Renal pelvis (tissue), 4 donors: ENCODE data around the gene TOM1L2. TPM values are rescaled to one million over a fixed set of nuclear protein-coding genes. Genes with fewer than 3 reads are reported as not detected.
"Not testable (repeated sequence)": the region's sequence is repeated elsewhere in the genome, so short reads cannot be mapped to it uniquely, and the experiment has no call there.

Experiments
- DNase-seq: peaks from one replicate; pipeline ENCODE4 v3.0.0-alpha.2; 2013
- polyA plus RNA-seq, 3 donors: library from polyadenylated mRNA; unstranded; fragments of 120-200 nt; gene quantifications; one replicate each; pipeline ENCODE4 v1.2.1, GENCODE V29; 2013; ENCODE audit not compliant: insufficient read length in 3 of 3

Gene TOM1L2
- polyA plus RNA-seq, 3 donors, result 36.1 to 59.5 (median 52.6) TPM

GRCh38 chr17:17926036-17926435, 46.2 kb downstream of the TOM1L2 start:
- DNase-seq, result no peak

DNA sequence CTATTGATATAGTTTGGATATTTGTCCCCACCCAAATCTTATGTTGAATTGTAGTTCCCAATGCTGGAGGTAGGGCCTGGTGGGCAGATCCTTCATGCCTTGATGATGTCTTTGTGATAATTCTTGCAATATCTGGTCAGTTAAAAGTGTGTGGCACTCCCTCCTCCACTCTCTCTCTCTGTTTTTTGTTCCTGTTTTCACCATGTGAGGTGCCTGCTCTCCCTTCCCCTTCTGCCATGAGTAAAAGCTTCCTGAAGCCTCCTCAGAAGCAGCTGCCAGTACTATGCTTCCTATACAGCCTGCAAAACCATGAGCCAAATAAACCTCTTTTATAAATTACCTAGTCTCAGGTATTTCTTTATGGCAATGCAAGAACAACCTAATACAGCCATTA, 47.3 kb downstream of the TOM1L2 start:
- no peak for DNase-seq

- no peak for DNase-seq
Observed at GRCh38 chr17:17924131-17924856, 47.9 kb downstream of the TOM1L2 start.

- no peak for DNase-seq
Observed at GRCh38 chr17:17922070-17922614, 50.1 kb downstream of the TOM1L2 start.

DNA sequence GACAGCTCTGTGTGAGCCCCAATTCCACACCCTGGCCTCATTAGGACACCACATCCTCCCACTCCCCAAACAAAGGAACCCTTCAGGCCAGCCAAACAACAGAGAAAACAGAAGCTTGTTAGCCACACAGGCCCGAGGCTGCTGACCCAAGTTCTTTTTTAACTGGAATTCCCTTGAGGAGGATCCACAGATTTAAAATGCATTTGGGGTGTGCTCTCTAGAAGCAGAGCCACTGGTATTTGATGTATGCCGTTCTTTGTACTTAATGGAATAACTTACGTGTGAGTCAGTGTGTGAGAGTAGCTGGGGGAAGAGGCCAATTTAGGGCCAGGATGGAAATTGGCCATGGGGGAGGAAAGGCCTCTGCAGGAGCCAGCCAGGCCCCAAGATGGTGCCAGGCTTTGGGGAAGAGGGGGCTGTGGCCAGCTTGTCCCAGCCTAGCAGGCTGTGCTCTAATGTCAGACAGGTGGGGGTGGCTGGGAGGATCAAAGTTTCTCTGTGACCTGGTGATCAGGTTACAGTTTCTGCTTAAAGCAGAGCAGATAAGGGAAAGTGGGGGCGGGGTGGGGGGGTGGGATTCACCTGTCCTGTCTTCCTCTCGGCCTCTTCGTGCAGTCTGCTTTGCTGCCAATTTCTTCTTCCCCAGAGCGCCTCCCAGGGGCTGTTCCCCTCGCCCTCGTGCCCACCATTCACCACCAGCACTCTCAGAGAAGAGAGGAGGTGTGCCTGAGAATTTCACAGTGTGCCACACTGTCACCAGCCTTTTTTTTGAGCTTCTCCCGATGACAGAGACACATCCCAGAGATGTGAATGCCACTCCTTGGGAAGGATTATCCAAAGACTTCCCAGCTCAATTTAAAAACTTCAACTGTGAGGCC, 50.8 kb downstream of the TOM1L2 start:
- DNase-seq, result no peak

DNA sequence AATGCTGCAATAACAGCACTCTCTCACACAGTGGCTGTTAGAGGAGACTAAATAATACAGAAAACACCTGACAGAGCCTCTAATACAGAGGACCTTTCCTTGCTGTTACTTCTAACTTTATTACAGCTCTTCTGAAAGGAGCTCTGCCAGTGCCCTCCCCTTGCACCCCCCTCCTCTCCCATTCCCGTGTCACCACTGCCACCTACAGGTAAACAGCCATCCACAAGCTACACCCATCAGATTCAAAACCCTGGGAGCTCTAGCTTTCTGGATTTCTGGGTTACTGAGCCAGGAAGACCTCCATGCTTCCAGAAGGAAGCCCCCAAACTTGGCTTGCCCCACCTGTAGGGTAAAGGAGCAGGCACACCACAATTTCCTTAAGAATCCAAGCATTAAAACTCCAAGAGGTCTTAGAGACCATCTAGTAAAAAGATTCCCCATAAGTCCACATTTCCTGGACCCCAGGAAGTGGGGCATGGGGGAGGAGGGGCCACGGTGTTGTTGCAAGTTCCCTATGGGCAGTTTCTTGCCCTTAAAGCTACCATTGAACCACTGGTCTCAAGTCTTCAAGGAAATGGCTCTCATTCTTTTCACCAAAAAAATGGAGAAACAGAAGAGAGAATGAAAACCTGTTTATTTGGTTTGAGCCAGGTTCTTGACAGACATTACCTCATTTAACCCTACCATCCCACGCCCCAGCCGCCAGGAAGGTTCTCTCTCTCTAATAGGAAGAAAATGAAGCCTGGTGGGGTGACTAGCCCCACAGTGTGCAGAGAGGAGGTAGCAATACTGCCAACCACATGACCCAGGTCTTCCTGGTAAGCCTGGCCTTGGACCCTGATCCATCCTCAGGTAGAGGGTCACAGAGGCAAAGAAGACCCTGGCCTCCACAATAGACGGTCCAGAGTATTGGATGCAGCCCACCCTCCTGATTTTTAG, 52.8 kb downstream of the TOM1L2 start:
- DNase-seq, result peak; percentile 81

- no peak for DNase-seq
Observed at GRCh38 chr17:17917394-17917793, 54.8 kb downstream of the TOM1L2 start.

DNA sequence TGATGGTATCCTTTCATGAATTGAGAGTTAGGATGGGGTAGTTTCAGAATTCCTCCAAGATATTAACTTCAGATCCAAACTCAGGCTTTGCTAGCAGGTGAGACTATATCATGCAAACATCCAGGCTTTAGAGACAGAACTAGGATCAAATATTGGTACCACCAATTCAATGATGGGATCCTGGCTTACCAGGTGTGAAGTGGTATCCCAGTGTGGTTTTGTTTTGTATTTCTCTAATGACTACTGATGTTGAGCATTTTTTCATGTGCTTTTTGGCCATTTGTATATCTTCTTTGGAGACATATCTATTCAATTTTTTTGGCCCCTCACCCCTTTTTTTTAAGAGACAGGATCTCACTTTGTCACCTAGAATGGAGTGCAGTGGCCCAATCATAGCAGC, 57.0 kb downstream of the TOM1L2 start:
- no peak for DNase-seq

- no peak for DNase-seq
Observed at GRCh38 chr17:17913695-17914332, 58.4 kb downstream of the TOM1L2 start.

DNA sequence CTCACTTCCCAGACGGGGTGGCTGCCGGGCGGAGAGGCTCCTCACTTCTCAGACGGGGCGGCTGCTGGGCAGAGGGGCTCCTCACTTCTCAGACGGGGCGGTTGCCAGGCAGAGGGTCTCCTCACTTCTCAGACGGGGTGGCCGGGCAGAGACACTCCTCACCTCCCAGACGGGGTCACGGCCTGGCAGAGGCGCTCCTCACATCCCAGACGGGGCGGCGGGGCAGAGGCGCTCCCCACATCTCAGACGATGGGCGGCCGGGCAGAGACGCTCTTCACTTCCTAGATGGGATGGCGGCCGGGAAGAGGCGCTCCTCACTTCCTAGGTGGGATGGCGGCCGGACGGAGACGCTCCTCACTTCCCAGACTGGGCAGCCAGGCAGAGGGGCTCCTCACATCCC, 59.9 kb downstream of the TOM1L2 start:
- DNase-seq, result not testable (repeated sequence)

DNA sequence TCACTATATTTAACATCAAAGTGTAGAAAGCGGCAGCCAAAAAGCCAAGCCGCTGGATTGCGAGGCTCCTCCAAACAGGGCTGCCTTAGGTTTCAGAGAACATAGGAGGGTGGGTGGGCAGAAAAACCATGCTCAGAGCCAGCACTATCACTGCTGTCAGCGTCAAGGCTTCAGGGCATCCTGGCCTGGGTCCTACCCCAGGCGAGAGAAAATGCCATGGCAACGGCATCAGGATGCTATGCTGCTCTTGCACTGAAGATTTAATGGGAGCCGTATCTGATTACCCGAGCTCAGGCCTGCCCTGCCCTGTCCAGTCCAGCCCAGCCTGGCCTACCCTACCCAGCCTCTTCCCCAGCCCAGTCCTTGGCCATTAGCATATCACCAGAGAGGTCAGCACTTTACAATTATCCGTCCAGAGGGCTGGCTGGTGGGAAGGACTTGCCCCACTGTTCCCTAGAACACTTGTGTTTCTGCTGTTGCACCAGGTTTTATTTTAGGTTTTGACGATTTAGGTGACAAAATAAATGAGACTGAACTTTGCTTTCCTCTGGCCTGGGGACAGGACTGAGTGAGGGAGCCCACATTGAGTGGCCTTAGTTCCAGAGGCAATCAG, 61.1 kb downstream of the TOM1L2 start:
- DNase-seq, result no peak

- DNase-seq, result no peak
Observed at GRCh38 chr17:17910060-17910459, 62.1 kb downstream of the TOM1L2 start.

GRCh38 chr17:17909078-17909477, 63.1 kb downstream of the TOM1L2 start:
- no peak for DNase-seq

GRCh38 chr17:17907469-17907868, 64.7 kb downstream of the TOM1L2 start:
- DNase-seq, result no peak

DNA sequence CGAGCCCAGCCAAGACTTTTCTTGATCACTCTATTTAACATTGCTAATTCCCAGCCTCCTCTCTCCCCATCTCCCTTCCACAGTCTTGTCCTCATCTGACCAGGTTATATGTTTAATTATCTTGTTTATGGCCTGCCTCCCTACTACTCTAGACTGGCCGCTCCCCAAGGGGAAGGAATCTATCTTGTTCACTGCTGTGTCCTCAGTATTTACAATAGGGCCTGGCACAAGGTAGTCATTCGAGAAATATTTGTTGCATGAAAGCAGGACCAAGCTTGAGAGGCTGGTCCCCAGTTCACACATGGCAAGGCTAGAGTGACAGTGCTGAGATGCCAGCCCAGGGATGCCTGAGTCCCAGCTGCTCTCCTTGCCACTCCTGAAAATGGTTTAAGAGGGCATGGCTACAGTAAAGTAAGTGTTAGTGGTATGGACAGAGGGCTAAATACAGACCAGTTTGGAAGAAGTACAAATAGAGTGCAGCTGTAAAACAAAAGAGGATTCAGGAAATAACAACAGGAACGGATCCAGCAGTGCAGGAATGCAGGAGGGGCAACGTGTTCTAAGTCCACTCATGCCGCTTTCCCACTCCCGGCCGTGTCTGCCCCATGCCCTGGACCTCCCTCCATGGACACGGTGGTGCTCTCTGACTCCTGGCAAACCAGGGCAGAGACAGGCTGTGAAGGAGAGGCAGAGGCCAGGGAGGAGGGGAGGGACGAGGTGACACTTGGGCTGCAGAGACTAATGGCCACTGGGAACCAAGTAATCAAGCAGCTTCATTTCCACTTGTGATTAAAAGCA, 65.6 kb downstream of the TOM1L2 start:
- no peak for DNase-seq

DNA sequence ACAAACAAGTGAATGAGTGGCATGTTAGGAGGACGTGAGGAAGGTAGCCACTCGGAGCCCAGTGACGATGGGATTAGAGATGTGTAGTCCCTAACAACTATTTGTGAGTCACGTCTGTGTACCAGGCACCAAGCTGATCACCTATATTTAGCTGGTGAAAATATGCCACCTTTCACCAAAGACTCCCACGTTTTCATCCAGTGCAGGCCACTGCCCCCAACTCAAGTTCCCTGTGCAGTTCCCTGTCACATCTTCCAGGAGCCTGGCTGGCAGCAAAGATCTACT, 67.2 kb downstream of the TOM1L2 start:
- no peak for DNase-seq

DNA sequence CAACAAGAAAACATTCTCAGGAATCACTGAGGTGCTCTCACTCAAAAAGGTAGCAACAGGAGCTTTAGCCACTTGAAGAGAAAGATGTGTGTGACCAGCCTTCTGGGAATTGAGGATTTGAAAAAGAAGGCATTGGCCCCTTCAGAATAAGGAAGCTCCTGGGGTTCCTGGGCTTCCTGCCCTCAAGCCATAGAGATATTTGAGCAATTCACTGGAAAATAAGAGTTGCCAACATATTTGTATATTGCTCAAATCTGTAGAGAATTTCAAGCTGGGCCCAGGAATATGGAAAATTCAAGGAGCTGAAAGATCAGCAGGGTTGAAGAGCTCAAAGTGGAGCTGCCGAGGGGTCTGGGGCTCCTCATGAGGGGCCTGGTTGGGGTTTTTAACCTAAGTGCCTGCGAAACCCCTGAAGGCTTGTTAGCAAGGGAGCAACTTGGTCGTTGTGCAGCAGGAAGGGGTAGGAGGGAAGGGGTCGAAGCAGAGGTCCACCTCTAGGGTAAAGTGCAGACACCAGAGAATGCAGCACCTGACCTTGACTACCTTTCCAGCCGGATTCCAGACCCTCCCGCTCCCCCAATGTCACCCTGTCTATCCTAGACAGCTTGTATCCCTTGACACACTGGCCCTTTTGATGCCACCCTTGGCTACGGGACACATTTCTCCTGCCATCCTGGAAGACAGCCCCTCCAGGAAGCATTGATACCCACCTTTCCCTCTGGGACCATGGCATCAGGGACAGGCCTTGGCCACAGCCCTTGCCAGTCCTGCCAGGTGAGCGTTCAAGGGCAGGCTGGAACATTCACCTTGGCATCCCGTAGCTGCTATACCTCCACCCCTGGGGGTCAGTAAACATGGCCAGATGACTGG, 67.8 kb downstream of the TOM1L2 start:
- no peak for DNase-seq

DNA sequence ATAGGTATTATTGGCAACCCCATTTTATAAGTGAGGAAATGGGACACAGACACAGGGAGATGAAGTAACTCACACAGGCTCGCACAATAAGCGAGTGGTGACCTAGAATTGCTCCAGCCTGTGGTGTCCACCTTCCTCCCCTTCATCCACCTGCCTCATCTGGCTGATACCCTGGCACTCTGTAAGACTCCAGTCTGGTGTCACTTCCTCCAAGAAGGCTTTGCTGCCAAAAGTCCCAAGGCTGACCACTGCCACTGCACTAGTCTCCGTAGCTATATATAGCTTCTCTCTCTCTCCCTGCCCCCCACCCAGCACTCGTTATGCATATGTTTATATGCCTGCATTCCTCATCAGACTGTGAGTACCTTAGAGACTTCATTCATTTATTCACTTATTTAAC, 69.3 kb downstream of the TOM1L2 start:
- DNase-seq, result no peak

- DNase-seq, result no peak
Observed at GRCh38 chr17:17902376-17902775, 69.8 kb downstream of the TOM1L2 start.
